Stimulated activated CD8-positive, alpha-beta memory T cell treated with anti-CD3 and anti-CD28 coated beads, Interleukin-4, amount 100 ng/mL, for 48 hours (primary cell): Measurements from ENCODE around the gene HSPB6.
"Not testable (repeated sequence)": the region's sequence is repeated elsewhere in the genome, so short reads cannot be mapped to it uniquely, and the experiment has no call there.

Experiments used
- DNase-seq: peaks from one replicate; pipeline ENCODE4 v3.0.0-alpha.2; 2020

HSPB6 gene

DNA sequence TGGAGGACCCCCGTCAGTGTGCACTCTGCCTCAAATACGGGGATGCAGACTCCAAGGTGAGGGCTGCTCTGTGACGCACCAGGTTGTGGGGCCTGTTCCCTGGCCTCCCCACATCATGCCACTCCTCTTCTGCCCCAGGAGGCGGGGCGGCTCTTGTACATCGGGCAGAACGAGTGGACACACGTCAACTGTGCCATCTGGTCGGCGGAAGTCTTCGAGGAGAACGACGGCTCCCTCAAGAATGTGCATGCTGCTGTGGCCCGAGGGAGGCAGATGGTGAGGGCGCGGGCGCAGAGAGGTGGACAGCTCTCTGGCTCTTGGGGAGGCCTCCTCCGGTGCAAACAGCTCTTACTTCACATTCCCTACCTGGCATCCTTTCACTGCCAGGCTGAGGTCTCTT is 27.8 kb downstream of the HSPB6 start:
- DNase-seq, result no peak

DNA sequence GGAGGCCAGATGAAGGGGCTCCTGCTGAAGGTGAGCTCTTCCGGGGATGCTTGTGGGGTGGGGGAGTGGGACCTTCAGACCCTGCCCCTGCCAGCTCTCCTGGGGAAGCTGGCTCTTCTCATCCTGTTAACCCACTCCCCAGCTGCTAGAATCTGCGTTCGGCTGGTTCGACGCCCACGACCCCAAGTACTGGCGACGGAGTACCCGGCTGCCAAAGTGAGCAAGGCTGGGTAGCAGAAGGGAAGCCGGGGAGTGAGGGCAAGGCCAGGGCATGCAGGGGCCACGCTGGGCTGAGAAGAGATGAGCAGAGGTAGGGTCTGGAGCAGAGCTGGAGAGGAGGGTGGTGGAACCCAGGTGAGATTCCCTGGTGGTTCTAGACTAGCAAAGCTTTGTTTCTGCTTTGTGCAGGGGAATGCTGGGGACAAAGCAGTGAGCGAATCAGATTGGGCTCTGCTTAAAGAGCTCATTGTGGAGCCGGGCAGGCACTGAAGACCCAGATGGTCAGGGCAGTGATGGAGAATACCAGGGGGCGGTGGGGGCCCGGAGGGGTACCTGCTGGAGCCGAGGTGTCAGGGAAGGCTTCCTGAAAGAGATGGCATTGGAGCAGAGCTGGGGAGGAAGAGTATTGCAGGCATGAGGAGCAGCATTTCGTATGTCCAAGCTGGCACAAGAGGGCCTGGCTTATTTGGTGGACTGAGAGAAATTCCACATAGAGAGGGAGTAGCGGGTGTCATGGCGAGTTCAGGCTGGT is 28.7 kb downstream of the HSPB6 start:
- no peak for DNase-seq

- no peak for DNase-seq
Observed at GRCh38 chr19:35727053-35727955, 29.5 kb downstream of the HSPB6 start.

- DNase-seq, result no peak
Observed at GRCh38 chr19:35725216-35725861, 31.5 kb downstream of the HSPB6 start.

- DNase-seq, result no peak
Observed at GRCh38 chr19:35724560-35724959, 32.3 kb downstream of the HSPB6 start.

DNA sequence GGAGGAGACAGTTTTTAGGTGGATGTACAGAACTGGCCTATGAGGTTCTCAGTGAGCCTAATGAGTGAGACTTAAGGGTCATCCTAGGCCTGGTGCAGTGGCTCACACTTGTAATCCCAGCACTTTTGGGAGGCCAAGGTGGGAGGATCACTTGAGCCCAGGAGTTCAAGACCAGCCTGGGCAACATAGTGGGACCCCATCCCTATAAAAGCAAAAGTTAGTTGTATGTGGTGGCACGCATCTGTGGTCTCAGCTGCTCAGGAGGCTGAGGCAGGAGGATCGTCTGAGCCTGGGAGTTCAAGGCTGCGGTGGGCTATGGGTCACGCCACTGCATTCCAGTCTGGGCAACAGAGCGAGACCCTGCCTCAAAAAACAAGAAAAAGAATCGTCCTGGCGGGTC is 32.7 kb downstream of the HSPB6 start:
- not testable (repeated sequence) for DNase-seq

DNA sequence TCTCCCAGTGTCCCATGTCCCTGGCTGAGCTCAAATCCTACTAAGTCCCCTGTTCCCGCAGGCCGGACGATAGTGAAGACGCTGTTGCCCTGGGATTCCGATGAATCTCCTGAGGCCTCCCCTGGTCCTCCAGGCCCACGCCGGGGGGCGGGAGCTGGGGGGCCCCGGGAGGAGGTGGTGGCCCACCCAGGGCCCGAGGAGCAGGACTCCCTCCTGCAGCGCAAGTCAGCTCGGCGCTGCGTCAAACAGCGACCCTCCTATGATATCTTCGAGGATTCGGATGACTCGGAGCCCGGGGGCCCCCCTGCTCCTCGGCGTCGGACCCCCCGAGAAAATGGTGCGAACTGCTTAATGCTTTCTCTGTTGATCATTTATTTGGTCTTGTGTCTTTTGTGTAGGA is 33.2 kb downstream of the HSPB6 start:
- no peak for DNase-seq

- no peak for DNase-seq
Observed at GRCh38 chr19:35722897-35723296, 33.9 kb downstream of the HSPB6 start.

DNA sequence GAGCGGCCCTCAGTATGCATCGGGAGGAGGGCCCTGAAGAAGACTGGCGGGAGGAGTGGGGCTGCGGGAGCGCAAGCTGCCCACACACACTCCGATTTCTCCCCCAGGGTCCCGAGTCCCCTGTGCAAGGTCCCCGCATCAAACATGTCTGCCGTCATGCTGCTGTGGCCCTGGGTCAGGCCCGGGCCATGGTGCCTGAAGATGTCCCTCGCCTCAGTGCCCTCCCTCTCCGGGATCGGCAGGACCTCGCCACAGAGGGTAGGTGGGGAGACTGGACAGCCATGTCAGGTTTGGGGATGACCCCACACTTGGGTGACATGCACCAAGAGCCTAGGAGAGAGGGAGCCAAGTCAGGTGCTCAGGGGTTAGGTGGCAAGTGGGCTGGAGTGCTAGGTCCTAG is 34.4 kb downstream of the HSPB6 start:
- DNase-seq, result no peak

GRCh38 chr19:35721374-35721773 is 35.5 kb downstream of the HSPB6 start:
- no peak for DNase-seq

- DNase-seq, result no peak
Observed at GRCh38 chr19:35720648-35721047, 36.2 kb downstream of the HSPB6 start.

DNA sequence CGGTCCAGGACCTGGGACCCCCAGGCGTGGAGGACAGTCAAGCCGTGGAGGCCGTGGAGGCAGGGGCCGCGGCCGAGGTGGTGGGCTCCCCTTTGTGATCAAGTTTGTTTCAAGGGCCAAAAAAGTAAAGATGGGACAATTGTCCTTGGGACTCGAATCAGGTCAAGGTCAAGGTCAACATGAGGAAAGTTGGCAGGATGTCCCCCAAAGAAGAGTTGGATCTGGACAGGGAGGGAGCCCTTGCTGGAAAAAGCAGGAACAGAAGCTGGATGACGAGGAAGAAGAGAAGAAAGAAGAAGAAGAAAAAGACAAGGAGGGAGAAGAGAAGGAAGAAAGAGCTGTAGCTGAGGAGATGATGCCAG is 36.7 kb downstream of the HSPB6 start:
- DNase-seq, result no peak

GRCh38 chr19:35719402-35720162 is 37.2 kb downstream of the HSPB6 start:
- DNase-seq, result no peak

DNA sequence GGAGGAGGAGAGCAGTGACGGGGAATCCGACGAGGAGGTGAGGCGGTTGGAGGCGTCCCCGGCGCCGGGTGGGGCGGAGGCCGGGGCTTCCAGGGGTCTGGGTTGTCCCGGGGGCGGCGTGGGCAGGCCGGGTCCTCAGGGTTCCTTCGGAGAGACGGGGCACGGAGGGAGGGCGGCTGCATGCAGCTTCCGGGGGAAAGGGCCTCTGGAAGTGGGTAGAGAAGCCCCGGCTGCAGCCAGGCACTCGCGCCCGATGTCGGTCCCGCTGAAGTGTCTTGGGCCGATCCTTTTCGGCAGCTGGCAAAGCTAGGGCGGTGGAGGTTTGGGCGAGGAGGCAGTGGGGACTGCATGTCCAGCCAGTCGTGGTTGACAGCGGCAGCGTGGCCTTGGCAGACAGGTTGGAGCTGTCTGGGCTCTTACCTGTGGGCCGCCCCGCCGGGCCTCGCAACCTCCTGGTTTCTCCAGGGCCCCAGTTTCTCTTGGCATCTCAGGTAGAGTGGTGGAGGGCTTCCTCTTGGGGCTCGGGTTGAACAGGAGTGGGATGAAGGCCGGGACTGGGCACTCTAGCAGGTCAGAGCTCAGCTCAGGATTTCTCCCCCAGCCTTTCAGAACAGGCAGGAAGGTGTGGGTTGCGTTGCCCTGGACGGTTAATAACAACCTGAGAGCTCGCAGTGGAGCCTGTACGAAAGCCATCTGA is 38.3 kb downstream of the HSPB6 start:
- peak; percentile 80 for DNase-seq

- no peak for DNase-seq
Observed at GRCh38 chr19:35717665-35718344, 39.0 kb downstream of the HSPB6 start, which contains the start of gene KMT2B. Gene KMT2B, plus strand, starts transcription at chr19:35718003. Its CDS starts 16 bp downstream, at chr19:35718019.

GRCh38 chr19:35716801-35717664 is 39.8 kb downstream of the HSPB6 start:
- DNase-seq, result peak; percentile 96

- peak; percentile 54 for DNase-seq
Observed at GRCh38 chr19:35715981-35716800, 40.6 kb downstream of the HSPB6 start.

DNA sequence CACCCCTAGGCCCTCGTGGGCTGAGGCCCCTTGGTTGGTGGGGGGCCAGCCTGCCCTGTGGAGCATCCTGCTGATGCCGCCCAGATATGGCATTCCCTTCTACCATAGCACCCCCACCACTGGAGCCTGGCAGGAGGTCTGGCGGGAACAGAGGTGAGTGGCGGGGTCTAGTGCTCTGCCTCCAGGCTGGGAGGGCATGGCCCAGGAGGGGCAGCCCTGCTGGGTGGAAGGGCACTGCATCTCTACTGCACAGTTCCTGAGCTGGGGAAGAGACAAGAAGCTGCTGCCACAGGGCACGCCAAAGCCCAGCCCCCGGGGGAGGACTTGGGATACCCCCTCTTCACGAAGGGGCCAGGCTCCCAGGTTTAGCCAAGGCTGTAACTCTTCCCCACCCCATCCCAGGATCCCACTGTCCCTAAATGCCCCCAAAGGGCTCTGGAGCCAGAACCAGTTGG is 41.4 kb downstream of the HSPB6 start:
- peak; percentile 39 for DNase-seq

- DNase-seq, result peak; percentile 64
Observed at GRCh38 chr19:35714601-35715354, 42.1 kb downstream of the HSPB6 start.
